HG03354 (cell line): ENCODE results near the gene ALPI.
"Not testable (repeated sequence)": the region's sequence is repeated elsewhere in the genome, so short reads cannot be mapped to it uniquely, and the experiment has no call there.

Experiments used
- ATAC-seq: cut with Tn5 transposase; IDR thresholded peaks from one replicate; pipeline ENCODE4 v1.9.1; 2021; ENCODE audit warnings: mild to moderate bottlenecking; ENCODE audit not compliant: unreplicated experiment, poor library complexity, severe bottlenecking

ALPI gene

DNA sequence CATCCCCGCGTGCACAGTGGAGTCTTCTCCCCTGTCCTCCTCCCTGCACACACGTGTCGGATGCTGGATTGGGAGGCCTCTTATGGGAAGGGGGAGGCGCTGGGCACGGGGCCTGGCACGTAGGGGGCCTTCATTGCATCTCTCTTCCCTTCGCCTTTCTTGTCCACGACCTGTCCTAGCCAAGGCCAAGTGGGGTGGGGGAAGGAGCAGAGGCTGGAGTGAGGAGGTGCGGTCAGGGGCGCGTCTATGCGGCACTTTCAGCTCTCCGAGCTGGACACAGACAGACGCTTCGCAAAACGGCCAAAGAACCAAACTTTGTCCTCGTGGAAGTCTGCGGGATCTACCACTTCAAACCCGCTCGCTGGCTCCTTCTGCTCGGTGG lies 35.9 kb upstream of the ALPI start:
- no peak for ATAC-seq

DNA sequence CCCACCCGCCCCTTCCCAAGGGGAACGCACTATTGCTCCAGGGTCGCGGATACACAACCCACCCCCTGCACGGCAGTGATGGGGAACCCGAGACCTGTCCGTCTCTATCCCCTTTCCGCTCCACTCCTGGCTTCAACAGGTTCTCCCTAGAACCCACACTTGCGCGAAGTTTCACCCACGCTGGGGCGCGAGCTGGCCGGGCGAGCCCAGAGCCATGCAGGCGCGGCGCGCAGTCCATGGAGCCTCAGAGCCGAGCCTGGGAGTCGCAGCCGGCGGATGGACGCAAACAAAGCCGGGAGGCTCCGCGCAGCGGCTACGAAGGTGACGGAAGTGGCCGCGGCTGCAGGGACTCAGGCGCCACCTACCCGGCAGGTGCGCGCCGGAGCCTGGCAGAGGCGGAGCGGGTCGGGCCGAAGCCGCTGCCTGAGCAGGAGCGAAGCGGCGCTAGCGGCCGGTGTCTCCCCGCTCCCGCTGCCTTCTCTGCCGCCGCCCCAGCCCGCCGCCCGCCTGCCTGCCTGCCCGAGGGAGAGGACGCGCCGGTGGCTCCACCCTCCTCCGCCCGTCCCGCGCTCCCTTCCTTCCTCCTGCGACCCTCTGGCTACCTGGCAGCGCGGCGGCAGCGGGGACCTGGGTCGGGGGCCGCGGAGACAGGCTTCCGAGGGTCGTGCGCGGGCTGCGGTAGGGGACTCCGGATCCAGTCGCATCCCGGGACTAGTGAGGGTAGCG lies 35.3 kb upstream of the ALPI start:
- ATAC-seq, result no peak

- ATAC-seq, result no peak
Measured at GRCh38 chr2:232421189-232421785, 34.7 kb upstream of the ALPI start.

- no peak for ATAC-seq
Measured at GRCh38 chr2:232422051-232422450, 33.9 kb upstream of the ALPI start.

GRCh38 chr2:232422996-232423395 lies 33.0 kb upstream of the ALPI start:
- ATAC-seq, result not testable (repeated sequence)

DNA sequence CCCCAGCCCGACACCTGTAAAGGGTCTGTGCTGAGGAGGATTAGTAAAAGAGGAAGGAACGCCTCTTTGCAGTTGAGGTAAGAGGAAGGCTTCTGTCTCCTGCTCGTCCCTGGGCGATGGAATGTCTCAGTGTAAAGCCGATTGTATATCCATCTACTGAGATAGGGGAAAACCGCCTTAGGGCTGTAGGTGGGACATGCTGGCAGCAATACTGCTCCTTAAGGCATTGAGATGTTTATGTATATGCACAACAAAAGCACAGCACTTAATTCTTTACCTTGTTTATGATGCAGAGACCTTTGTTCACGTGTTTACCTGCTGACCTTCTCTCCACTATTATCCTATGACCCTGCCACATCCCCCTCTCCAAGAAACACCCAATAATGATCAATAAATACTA lies 32.5 kb upstream of the ALPI start:
- ATAC-seq, result not testable (repeated sequence)

DNA sequence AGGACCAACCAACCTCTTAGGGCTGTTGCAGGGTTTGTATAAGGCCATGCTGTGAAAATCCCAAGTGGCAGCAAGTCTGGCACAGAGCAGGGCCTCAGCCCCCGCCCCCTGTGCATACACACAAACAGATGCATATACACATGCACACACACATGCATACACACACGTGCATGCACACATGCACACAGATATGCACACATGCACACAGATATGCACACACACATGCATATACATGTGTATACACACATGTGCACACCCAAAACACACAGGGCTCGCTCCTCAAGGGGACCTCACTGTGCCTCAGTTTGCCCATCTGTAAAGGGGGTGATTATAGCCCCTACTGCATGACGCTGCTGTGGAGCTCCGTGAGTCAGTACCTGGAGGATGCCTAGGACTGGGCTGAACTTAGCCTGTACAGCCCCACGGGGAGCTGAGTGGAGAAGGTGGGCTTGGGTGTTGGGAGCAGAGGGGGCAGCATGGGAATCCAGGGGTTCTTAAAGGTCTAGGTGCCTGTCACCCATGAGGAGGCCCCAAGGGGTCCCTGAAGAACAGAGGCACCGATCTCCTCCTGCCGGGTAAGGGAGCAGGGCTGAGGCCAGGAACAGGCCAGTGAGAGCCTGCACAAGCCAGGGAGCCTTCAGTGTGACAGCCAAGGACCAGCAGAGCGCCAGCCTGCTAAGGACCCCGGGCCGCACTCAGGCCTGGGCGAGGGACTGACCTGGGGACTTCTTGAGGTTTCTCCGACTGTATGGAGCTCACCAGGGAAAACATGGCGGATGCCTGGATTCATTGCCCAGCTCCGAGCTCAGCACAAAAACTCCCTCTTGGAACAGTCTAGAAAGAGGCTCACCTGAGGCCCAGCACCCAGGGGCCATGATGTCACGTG lies 24.0 kb upstream of the ALPI start:
- ATAC-seq, result no peak

- ATAC-seq, result no peak
Measured at GRCh38 chr2:232432598-232433184, 23.3 kb upstream of the ALPI start.

DNA sequence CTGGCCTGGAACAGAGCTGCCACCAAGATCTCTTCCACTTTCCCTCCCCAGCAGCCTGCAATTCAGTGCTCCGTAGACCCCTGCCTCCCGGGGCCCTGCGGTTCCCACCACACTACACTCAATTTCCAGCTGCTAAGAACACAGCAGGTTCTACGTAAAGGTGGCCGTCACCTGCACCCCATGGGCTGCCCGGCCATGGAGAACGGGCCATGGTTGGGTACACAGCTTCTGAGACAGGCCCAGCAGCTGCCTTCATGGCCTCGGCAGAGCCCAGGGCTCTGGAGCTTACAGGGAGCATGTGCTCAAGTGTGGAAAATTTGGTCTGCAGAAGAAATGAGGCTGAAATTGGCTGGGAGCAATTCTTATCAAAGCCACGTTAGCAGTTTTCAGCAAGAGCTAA lies 22.3 kb upstream of the ALPI start:
- ATAC-seq, result not testable (repeated sequence)

- no peak for ATAC-seq
Measured at GRCh38 chr2:232434091-232434490, 21.9 kb upstream of the ALPI start.

DNA sequence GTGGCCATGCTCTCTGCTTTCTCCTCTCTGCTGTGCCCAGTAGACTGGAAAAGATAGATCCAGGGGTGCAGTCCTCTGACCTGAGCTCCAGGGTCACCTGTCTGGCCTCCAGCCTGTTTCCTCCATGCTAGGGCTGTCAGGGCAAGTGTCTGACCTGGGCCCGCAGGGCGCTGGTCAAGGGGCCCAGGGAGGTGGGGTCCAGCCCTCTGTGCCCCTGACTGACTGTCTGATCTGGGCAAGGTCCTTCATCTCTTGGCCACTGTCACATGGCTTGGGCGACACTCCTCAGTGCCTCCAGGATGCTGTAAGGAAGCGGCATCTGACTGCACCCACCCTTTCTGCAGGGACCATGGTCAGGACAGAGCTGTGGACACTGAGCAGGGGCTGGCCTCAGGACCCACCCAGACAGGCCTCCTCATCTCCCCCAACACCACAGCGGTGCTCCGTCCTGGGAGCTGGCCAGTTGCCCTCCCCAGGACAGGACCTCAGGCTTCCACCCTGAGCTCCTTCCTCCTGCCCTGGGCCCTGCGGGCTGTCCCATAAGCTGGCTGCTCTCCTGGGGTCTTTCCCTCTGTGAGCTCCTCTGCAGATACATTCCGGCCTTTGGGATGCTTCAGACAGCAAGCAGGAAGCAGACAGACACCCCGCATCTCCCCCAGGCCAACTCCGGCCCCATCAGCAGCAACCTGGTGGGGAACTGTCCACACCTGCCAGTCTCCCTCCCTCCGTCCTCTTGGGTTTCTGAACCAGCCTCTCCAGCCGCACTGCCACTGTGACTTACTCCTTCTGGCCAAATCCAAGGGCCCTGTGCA lies 21.2 kb upstream of the ALPI start:
- no peak for ATAC-seq

GRCh38 chr2:232435375-232435648 lies 20.6 kb upstream of the ALPI start:
- ATAC-seq, result no peak

- no peak for ATAC-seq
Measured at GRCh38 chr2:232435805-232436204, 20.1 kb upstream of the ALPI start.

DNA sequence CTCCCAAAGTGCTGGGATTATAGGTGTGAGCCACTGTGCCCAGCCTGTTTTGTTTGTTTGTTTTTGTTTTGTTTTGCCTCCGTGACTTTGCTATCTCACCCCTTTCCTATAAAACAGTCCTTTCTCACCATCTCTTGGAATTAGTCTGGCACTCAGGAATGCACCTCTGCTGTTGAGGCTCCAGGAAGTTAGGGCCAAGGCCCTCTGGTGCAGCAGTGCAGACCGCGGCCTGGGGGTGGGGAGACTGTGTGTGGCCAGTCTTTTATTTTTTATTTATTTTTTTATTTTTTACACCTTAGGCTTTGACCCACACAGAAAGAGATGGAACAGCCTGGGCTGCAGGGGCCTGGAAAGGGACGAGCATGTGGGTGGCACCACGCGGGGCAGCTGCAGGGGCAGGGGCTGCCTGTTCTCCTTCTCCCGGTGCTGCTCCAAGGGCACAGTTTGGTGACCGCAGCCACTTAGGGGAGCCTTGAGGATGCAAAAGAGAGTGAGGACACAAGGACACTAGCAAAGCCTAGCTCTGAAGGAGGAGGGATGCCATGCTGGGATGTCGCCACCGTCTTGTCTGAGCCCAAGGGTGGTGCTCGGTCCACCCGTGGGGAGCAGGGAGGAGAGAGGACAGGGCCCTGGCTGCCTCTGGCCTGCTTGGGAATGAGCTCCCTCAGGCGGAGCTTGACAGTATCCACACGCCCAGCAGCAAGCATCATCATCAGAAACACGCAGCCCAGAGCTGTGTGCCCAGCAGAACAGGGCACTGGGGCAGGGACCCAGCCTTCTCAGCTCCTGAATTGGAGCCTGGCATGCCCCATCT lies 19.4 kb upstream of the ALPI start:
- no peak for ATAC-seq

DNA sequence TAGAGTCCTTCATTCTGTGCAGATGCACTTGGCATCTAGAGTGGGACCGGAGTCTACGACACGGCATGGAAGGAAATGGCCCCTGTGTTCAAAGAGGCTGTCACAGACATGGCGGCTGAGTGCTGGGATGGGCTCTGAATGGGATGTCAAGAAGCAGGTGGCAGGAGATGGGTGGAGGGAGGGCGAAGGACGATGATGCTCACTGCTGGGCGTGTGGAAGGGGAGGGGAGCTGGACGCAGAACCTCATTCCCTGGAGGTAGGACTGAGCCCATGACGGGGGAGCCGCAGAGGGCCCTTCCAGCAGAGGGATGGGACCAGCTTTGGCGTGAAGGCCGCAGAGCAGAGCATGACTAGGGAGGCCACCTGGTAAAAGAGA lies 18.8 kb upstream of the ALPI start:
- ATAC-seq, result no peak

GRCh38 chr2:232438091-232438490 lies 17.9 kb upstream of the ALPI start:
- ATAC-seq, result no peak

DNA sequence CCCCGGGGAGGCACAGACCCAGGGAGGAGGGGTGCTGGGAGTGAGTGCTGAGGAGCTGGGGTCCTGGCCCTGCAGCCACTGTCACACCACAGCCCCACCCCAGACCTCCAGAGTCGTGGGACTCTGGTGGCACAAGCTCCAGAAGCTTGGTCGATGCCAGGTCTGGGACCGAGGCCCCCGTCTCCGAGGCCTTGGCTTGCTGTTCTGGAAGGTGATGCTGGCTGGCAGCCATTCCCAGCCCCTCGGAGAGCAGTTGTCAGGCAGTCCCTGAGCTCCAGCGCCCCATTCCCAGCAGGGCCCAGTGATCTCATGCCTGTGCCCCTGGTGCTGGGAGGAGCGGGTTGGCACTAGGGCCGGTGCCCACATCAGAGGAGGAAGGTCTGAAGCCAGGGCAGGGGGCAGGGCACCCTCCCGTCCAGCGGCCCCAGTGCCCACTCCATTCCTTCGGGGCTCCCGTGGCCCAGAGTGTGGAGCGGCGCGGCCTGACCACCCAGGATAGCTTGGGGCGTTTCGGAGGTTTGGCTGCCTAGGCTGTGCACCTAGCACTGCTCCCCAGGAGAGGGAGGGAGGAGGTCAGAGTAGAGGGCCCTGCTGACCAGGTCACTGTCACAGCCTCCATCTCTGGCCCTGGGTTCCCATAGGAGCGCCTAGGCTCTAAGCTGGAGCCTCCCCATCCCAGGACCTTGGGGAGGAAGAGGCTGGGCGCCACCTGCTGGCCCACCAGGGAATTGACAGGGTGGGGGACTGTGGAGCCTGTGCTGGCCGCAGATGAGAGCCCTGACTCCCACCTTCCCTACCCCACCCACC lies 16.8 kb upstream of the ALPI start:
- no peak for ATAC-seq

DNA sequence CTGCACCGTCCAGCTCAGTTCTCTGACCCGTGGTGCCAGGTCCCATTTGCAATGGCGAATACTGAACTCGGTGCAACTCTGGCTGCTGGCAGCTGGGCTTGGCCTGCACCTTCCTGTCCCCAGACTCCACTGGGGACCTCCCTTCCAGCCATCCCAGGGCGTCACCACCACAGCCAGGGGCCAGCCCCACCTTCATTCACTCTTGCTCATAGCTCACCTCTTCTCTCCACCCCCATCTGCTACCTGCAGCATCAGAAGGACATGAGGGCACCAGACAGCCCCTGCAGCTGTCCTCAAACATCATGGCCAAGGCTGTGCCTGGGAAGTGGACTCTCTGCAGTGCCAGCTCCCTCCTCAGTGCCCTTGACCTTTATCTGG lies 16.2 kb upstream of the ALPI start:
- ATAC-seq, result no peak
